Spinal cord (tissue), 10 donors: ENCODE data around the gene ATP6V0C. TPM values are rescaled to one million over a fixed set of nuclear protein-coding genes. Genes with fewer than 3 reads are reported as not detected.

Experiments
- DNase-seq, 6 donors: peaks; one replicate each; pipeline versions ENCODE4 v3.0.0 to v3.0.0-alpha.2; 2013 to 2015; ENCODE audit warnings: low spot score in 6 of 6, low read depth in 4 of 6
- H3K27ac ChIP-seq: one replicate; pipeline ENCODE4 v1.5.1; 2013; ENCODE audit warnings: low read depth, low read length, control low read depth
- H3K27me3 ChIP-seq: one replicate; pipeline ENCODE4 v1.6.1; 2013; ENCODE audit warnings: low read length; ENCODE audit not compliant: control insufficient read depth, insufficient read depth
- H3K36me3 ChIP-seq: one replicate; pipeline ENCODE4 v1.6.1; 2013; ENCODE audit warnings: low read length; ENCODE audit not compliant: control insufficient read depth, insufficient read depth
- H3K4me1 ChIP-seq: one replicate; pipeline ENCODE4 v1.6.1; 2013; ENCODE audit warnings: low read length; ENCODE audit not compliant: control insufficient read depth, insufficient read depth
- H3K4me3 ChIP-seq: one replicate; pipeline ENCODE4 v1.5.1; 2013; ENCODE audit warnings: low read depth, low read length, control low read depth
- H3K9me3 ChIP-seq: one replicate; pipeline ENCODE4 v1.6.1; 2013; ENCODE audit warnings: low read length; ENCODE audit not compliant: control insufficient read depth, insufficient read depth
- WGBS: methylation state at CpG from one replicate; pipeline ENCODE4 v1.1.5; 2013; ENCODE audit warnings: missing lambda C conversion rate; ENCODE audit not compliant: insufficient coverage; 5-methylcytosine and 5-hydroxymethylcytosine counted together
- polyA plus RNA-seq, 2 donors: library from polyadenylated mRNA; unstranded; fragments of 120-200 nt; gene quantifications; one replicate each; pipeline ENCODE4 v1.2.1, GENCODE V29; 2013; ENCODE audit not compliant: insufficient read length in 2 of 2
- total RNA-seq, 2 donors: library from RNA; depleted of rRNA in 1 of 2; stranded (reverse); fragments of 120-200 nt in 1 of 2; fragments of >200 nt in 1 of 2; gene quantifications; one replicate each; pipeline versions ENCODE4 v1.2.3 to v1.2.4, GENCODE V29; 2013 to 2014
- donor health status: healthy.

ATP6V0C gene
- total and polyA plus RNA-seq, 4 donors, result 42.6 to 659 (median 345) TPM

DNA sequence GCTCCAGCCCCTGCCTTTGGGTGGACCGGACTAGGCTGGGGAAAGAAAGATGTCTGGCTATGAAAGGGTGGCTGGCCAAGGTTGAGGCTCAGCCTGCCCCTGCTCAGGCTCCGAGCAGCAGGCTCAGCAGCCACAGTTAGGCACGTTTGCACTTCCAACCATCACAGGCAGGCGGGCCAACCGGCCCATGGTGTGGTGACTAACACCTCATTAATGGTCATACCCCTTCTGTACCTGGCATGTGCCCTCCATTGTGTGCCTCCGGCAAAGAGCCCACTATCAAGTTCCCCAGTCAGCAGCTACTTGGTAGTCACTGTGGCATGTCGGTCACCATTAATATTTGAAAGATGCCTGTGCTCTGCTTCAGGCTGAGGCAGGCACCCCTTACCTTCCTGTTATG is 32.1 kb upstream of the ATP6V0C start:
- Histone ChIP-seq H3K4me3 (no peak overlapping the region), H3K27ac (no peak overlapping the region), H3K27me3 (no peaks in the 10 kb centered on the region), H3K4me1 (peaks cover 54% of the 10 kb centered on the region), H3K36me3 (peaks cover 62% of the 10 kb centered on the region), H3K9me3 (no peaks in the 10 kb centered on the region)
- DNase-seq, result no peak
- 62% methylated on average over 7 of the region's 7 CpGs for WGBS

DNA sequence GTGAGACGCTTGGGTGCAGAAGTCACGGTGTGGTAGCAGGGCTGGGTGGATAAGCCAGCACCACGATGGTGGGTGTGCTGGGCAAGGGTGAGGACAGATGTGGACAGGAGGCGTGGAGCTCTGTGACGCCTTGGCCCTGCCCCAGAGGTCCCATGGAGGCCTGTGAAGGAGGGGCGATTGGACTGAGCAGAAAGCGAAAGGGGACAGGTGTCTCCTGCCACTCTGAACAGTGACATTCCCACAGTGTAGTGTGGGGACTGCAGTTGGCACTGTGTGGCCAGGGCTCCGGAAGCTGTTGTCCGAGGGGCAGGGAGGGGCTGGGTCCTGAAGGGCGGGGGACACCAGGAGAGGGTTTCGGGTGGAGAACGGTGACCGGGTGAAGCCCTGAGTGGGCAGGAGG is 31.5 kb upstream of the ATP6V0C start:
- Histone ChIP-seq H3K4me3 (no peak overlapping the region), H3K27me3 (no peaks in the 10 kb centered on the region), H3K4me1 (peaks cover 58% of the 10 kb centered on the region), H3K27ac (no peak overlapping the region), H3K9me3 (no peaks in the 10 kb centered on the region), H3K36me3 (peaks cover 68% of the 10 kb centered on the region)
- WGBS, result 78% methylated on average over 11 of the region's 13 CpGs
- no peak for DNase-seq

DNA sequence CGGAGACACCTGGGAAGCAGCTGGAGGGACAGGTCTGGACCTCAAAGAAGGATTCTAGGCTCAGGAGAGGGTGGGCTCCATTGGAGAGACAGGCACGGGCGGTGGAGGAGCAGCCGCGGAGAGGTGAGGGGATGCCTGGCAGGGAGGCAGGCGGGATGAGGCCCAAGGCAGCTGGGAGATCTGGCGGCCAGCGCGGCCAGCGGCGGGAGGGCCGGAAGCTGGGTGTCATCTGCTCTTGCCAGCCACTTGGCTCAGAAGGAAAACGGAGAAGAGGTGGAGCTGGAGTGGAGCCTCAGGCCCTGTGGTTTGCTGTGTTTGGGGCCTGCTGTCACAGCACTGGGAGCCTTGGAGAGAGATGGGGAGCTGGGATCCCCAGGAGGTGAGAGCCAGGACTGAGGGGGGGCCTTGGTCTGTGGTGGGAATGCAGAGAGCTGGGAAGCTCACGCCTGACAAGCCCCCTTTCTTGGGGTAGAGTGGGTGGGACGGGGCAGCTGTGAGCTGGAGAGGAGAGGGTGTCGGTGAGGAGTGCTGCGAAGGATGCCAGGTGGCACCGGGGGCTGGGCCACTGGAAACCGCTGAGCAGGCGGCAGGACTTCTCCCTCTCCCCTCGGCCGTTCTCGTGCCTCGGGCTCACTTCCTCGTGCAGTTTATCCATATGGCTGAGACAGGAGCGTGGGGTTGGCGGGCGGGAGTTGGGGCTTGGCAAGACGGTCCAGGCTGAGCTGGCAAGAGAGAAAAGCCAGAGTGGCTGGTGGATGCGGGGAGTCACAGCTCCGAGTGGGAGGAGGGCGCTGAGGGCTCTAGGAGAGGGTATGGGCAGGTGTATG is 30.8 kb upstream of the ATP6V0C start:
- 49% methylated on average over 29 of the region's 32 CpGs for WGBS
- H3K27ac ChIP-seq, result peak overlapping the region; percentile 52
- H3K27me3 ChIP-seq, result no peaks in the 10 kb centered on the region
- H3K4me3 ChIP-seq, result no peak overlapping the region
- no peaks in the 10 kb centered on the region for H3K9me3 ChIP-seq
- H3K36me3 ChIP-seq, result peaks cover 72% of the 10 kb centered on the region
- H3K4me1 ChIP-seq, result peaks cover 58% of the 10 kb centered on the region
- DNase-seq, result peak in 2 of 6 donors; percentile 28 to 59

DNA sequence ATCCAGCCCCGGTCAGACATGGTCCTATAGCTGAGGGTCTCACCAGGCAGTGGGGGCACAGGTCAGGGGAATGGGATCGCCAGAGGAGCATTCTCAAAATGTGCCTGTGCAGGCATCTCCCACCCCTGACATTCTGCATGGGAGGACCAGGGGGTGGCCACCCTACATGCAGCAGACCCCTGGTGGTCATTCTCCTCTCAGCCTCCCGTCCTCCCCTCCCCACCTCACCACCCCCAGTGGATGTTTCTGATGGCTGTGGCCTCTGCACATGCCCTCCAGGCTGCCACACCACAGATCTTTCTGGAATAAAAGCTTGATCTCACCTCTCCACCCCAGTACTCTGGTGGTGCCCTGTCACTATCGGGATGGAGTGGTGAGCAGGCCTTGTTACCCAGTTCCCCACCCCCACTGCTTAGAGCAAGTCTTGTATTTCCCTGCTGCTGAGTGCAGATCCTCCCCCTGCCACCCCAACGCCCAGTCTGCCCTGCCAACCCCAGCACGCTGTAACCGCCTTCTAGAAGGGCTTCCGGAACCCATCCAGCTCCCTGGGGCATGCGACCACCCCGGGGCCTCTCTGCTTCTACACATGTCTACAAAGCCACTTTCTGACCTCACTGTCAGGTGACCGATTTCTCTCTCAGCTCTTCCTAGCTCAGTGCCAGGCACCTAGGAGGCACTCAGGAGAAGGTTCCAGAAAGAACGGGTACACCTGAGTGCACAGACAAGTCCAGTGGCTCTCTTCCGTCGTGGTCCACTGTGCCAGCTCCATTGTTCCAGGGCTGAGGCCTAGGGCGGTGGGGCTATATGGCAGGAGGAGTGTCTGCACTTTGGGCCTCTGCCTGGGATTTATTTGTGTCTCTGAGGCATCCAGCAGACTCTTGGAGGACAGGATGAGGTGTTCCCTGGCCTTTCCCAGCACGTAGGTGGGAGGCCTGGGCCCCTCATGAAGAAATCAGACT is 29.5 kb upstream of the ATP6V0C start:
- 84% methylated on average over 16 of the region's 16 CpGs for WGBS
- H3K4me1 ChIP-seq, result peaks cover 56% of the 10 kb centered on the region
- H3K27ac ChIP-seq, result no peak overlapping the region
- H3K36me3 ChIP-seq, result peaks cover 68% of the 10 kb centered on the region
- H3K4me3 ChIP-seq, result no peak overlapping the region
- no peak for DNase-seq
- no peaks in the 10 kb centered on the region for H3K27me3 ChIP-seq
- H3K9me3 ChIP-seq, result no peaks in the 10 kb centered on the region

DNA sequence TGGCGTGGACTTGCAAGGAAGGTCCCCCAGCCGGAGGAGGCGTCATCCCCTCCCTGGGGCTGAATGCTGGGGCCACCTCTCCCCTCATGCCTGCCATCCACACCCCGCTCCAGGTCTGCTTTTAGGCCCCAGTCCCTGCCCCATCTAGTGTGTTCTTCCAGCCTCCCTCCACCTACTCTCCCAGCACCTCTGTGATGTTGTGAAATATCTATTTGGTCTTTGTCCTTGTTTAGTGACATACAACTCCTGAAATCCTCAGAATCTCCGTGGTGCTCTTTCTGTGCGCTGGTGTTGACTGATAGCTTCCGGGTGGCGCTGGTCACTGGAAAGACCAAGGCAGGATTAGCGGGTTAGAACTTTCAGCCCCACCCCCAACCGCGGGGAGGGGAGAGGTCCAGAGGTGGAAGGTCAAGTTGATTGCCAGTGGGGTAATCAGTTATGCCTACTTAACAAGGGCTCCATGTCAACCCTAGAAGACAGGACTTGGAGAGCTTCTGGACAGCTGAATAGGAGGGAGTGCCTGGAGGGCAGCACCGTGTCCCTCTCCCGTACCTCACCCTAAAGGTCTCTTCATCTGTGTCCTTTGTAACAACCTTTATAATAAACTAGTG is 28.7 kb upstream of the ATP6V0C start:
- H3K4me1 ChIP-seq, result peaks cover 56% of the 10 kb centered on the region
- H3K9me3 ChIP-seq, result no peaks in the 10 kb centered on the region
- H3K27me3 ChIP-seq, result no peaks in the 10 kb centered on the region
- H3K36me3 ChIP-seq, result peaks cover 68% of the 10 kb centered on the region
- H3K4me3 ChIP-seq, result no peak overlapping the region
- DNase-seq, result no peak
- no peak overlapping the region for H3K27ac ChIP-seq
- WGBS, result 85% methylated on average over 7 of the region's 13 CpGs

DNA sequence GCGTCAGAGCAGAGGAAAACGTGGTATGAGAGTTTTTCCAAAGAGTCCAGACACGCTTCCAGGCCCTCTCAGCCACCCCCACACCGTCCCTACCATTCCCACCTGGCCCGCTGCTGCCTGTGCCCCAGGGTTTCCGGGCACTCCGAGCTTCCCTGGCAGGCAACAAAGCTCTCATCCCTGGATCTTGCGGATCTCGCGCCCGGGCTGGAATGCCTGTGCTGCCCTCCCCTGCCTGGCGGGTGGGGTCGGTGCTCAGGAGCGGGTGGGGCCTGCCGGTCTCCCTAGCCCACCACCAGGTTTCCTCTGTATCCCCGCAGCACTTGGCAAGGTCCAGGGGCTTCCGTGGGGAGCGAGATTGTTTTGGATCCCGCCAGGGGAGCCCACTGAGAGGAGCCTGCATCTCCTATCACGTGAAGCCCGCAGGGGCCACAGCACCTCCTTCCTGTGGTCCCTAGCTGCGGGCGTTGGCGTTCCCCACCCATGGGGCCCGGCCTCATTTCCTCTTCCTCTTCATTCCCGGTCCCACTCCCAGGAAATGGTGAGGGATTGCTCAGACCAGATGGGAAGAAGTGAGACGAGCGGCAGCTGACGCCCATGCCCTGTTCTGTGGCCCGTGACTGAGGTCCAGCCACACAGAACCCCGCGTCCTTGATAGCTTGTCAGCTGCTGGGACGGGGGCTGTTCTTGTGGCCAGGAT is 27.8 kb upstream of the ATP6V0C start:
- DNase-seq, result no peak
- no peak overlapping the region for H3K27ac ChIP-seq
- WGBS, result 89% methylated on average over 28 of the region's 33 CpGs
- peaks cover 64% of the 10 kb centered on the region for H3K4me1 ChIP-seq
- H3K36me3 ChIP-seq, result peaks cover 69% of the 10 kb centered on the region
- no peak overlapping the region for H3K4me3 ChIP-seq
- H3K9me3 ChIP-seq, result no peaks in the 10 kb centered on the region
- no peaks in the 10 kb centered on the region for H3K27me3 ChIP-seq

DNA sequence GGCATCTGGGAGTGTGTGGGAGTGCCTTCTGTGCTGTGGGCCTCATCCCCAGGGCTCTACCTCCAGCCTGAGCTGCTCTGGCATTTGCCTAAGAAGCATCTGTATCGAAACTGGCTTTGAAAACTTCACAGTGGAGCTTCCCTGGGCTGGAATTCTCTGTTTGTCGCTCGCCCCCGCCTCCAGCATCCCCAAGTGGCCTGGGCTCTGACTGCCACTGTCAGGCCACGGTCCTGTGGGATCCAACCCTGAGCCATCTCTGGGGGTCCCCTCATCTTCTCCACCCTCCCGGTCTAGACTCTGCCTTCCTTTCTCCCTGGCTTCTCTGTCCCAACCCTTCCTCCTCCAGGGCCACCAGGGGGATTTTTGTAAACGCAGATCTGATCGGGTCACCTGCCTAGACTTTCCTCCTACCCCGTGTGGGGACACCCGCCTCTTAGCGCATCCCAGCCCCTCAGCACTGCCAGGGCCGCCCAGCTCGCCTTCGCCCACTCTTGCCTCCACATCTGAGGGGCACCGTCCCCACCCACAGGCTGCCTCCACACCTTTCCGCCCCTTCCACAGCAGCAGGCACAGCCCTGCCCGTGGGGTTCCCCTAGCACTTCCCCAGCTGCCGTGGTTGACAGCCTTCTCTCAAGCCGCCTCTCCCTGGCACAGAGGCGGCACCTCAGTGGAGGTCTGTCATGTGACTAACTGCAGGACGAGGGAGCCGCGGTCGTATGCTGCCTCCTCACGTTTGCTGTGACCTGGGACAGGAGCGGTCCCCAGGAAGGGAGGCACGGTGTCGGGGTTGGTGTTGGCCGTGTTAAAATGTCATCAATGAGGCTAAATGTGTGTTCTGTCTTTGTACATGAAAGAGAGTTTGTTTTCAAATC is 26.9 kb upstream of the ATP6V0C start:
- DNase-seq, result no peak
- Histone ChIP-seq H3K4me3 (no peak overlapping the region), H3K9me3 (no peaks in the 10 kb centered on the region), H3K27me3 (no peaks in the 10 kb centered on the region), H3K36me3 (peaks cover 68% of the 10 kb centered on the region), H3K4me1 (peaks cover 60% of the 10 kb centered on the region), H3K27ac (no peak overlapping the region)
- WGBS, result 58% methylated on average over 29 of the region's 29 CpGs

DNA sequence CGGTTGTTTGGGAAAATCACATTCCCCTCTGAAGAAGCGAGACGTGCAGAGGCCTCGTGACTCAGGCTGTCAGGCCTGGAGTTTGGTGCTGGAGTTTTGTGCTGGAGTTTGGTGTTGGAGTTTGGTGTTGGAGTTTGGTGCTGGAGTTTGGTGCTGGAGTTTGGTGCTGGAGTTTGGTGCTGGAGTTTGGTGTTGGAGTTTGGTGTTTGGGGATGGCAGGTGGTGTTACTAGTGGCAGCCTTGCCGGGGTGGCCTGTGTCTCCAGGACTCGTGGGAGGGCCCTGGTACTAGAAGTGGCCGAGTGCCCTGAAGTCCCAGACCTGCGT is 26.3 kb upstream of the ATP6V0C start:
- Histone ChIP-seq H3K4me1 (peaks cover 55% of the 10 kb centered on the region), H3K4me3 (no peak overlapping the region), H3K36me3 (peaks cover 68% of the 10 kb centered on the region), H3K27ac (no peak overlapping the region), H3K27me3 (no peaks in the 10 kb centered on the region), H3K9me3 (no peaks in the 10 kb centered on the region)
- 75% methylated on average over 8 of the region's 8 CpGs for WGBS
- no peak for DNase-seq
